HEK293 (cell line): Measurements from ENCODE around the gene HMX3.

ENCODE experiments used
- GLIS2 ChIP-seq: fragments of 450-650 bp; formaldehyde crosslinking; IDR thresholded peaks from 2 replicates; pipeline ENCODE4 v1.5.1; 2016; ENCODE audit warnings: missing biosample characterization, missing genetic modification characterization
- ZBTB17 ChIP-seq: fragments of 450-650 bp; formaldehyde crosslinking; IDR thresholded peaks from 2 replicates; pipeline ENCODE4 v1.5.1; 2016; ENCODE audit warnings: missing biosample characterization, missing genetic modification characterization
- ZNF664 ChIP-seq: fragments of 450-650 bp; formaldehyde crosslinking; IDR thresholded peaks from 2 replicates; pipeline ENCODE4 v1.5.1; 2016; ENCODE audit warnings: missing biosample characterization, missing genetic modification characterization
- TF ChIP-seq, protein P1 (sequence below): fragments of 450-650 bp; formaldehyde crosslinking; IDR thresholded peaks from 2 replicates; pipeline ENCODE4 v1.5.1; 2016; ENCODE audit warnings: missing biosample characterization, missing genetic modification characterization

DNA sequence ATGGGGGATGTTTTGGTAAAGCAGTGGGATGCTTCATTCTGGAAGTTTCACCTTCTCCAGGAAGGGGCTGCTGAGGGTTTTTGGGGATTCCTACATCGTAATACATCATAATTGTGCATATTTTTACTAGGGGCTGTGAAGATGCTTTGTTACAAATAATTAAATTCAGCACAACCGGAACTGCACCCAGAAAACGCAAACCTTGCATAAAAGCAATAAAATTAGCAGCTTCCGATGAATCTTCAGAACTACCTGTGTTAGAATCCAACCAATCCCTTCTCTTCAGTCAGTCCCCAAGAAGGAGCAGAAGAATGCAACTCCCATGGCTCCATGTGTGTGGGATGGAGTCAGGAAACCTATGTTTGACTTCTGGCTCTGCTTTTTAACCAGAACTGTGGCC, 48.4 kb upstream of the HMX3 start:
- TF ChIP-seq ZNF664 (no peak), ZBTB17 (tag by site-specific recombination) (no peak), GLIS2 (tag by site-specific recombination) (no peak)
- TF ChIP-seq, protein P1, sequence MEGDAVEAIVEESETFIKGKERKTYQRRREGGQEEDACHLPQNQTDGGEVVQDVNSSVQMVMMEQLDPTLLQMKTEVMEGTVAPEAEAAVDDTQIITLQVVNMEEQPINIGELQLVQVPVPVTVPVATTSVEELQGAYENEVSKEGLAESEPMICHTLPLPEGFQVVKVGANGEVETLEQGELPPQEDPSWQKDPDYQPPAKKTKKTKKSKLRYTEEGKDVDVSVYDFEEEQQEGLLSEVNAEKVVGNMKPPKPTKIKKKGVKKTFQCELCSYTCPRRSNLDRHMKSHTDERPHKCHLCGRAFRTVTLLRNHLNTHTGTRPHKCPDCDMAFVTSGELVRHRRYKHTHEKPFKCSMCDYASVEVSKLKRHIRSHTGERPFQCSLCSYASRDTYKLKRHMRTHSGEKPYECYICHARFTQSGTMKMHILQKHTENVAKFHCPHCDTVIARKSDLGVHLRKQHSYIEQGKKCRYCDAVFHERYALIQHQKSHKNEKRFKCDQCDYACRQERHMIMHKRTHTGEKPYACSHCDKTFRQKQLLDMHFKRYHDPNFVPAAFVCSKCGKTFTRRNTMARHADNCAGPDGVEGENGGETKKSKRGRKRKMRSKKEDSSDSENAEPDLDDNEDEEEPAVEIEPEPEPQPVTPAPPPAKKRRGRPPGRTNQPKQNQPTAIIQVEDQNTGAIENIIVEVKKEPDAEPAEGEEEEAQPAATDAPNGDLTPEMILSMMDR (tag by site-specific recombination), result no peak
